ENCODE data around the gene OR1F1.

The OR1F1 gene

DNA sequence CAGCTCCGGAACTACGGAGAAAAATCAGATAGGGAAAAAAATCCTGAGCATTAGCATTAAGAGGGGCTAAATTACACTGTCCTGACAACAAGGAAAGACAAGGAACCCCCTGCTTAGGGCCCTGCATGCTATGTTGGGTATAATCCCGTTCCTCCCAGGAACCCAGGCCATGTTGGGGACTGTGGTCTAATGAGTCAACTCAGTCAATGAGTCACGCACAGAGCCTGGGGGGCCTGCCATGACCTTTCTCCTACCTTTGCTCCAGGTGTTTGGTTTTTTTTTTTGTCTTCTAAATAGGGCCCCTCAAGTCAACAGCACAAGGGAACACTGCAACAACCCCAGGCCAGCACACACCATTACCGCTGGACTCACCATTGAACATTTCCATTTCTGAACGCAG, 55.9 kb downstream of the OR1F1 start:
- no peak for ATAC-seq

GRCh38 chr16:3246002-3246401, 58.0 kb downstream of the OR1F1 start:
- TF ChIP-seq ZNF70 (CRISPR knock-in tag; IDR thresholded peaks at IDR 0.05) (no peak), ZFP3 (CRISPR knock-in tag; IDR thresholded peaks at IDR 0.05) (no peak), TOX (CRISPR knock-in tag; IDR thresholded peaks at IDR 0.05; ENCODE audit: borderline replicate concordance) (no peak), ESRRG (CRISPR knock-in tag; IDR thresholded peaks at IDR 0.05) (no peak), CSDC2 (CRISPR knock-in tag; IDR thresholded peaks at IDR 0.05) (no peak), ZNF565 (CRISPR knock-in tag; conservative IDR thresholded peaks at IDR 0.05; ENCODE audit: low read depth) (no peak), ZNF8 (CRISPR knock-in tag; IDR thresholded peaks at IDR 0.05) (no peak), ZFP30 (CRISPR knock-in tag; IDR thresholded peaks at IDR 0.05) (no peak), GLIS3 (CRISPR knock-in tag; IDR thresholded peaks at IDR 0.05) (no peak)
- TF ChIP-seq, protein P1, sequence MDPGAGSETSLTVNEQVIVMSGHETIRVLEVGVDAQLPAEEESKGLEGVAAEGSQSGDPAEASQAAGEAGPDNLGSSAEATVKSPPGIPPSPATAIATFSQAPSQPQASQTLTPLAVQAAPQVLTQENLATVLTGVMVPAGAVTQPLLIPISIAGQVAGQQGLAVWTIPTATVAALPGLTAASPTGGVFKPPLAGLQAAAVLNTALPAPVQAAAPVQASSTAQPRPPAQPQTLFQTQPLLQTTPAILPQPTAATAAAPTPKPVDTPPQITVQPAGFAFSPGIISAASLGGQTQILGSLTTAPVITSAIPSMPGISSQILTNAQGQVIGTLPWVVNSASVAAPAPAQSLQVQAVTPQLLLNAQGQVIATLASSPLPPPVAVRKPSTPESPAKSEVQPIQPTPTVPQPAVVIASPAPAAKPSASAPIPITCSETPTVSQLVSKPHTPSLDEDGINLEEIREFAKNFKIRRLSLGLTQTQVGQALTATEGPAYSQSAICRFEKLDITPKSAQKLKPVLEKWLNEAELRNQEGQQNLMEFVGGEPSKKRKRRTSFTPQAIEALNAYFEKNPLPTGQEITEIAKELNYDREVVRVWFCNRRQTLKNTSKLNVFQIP (CRISPR knock-in tag; IDR thresholded peaks at IDR 0.05; ENCODE audit: borderline replicate concordance, low read depth), result no peak

More for the DNA sequence above, 55.9 kb downstream of the OR1F1 start:
- TF ChIP-seq, protein P1 (CRISPR knock-in tag; IDR thresholded peaks at IDR 0.05; ENCODE audit: borderline replicate concordance, low read depth), result no peak
- TF ChIP-seq OSR1 (CRISPR knock-in tag; IDR thresholded peaks at IDR 0.05) (no peak), PATZ1 (CRISPR knock-in tag; IDR thresholded peaks at IDR 0.05; ENCODE audit: borderline replicate concordance) (no peak), PPARA (CRISPR knock-in tag; IDR thresholded peaks at IDR 0.05; ENCODE audit: borderline replicate concordance) (no peak), TOX (CRISPR knock-in tag; IDR thresholded peaks at IDR 0.05; ENCODE audit: borderline replicate concordance) (no peak), TSHZ2 (CRISPR knock-in tag; IDR thresholded peaks at IDR 0.05) (no peak), SNAI2 (CRISPR knock-in tag; IDR thresholded peaks at IDR 0.05) (no peak), GLIS3 (CRISPR knock-in tag; IDR thresholded peaks at IDR 0.05) (no peak), ARNTL (CRISPR knock-in tag; IDR thresholded peaks at IDR 0.05; ENCODE audit: borderline replicate concordance, low read depth) (no peak), TCF4 (CRISPR knock-in tag; IDR thresholded peaks at IDR 0.05; ENCODE audit: borderline replicate concordance) (no peak), ZFP30 (CRISPR knock-in tag; IDR thresholded peaks at IDR 0.05) (no peak), ZNF70 (CRISPR knock-in tag; IDR thresholded peaks at IDR 0.05) (no peak), RARB (CRISPR knock-in tag; IDR thresholded peaks at IDR 0.05) (no peak), ZFP3 (CRISPR knock-in tag; IDR thresholded peaks at IDR 0.05) (no peak), ZC3H10 (CRISPR knock-in tag; IDR thresholded peaks at IDR 0.05) (no peak), ESRRG (CRISPR knock-in tag; IDR thresholded peaks at IDR 0.05) (no peak)
- TF ChIP-seq, protein P2, sequence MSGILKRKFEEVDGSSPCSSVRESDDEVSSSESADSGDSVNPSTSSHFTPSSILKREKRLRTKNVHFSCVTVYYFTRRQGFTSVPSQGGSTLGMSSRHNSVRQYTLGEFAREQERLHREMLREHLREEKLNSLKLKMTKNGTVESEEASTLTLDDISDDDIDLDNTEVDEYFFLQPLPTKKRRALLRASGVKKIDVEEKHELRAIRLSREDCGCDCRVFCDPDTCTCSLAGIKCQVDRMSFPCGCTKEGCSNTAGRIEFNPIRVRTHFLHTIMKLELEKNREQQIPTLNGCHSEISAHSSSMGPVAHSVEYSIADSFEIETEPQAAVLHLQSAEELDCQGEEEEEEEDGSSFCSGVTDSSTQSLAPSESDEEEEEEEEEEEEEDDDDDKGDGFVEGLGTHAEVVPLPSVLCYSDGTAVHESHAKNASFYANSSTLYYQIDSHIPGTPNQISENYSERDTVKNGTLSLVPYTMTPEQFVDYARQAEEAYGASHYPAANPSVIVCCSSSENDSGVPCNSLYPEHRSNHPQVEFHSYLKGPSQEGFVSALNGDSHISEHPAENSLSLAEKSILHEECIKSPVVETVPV (CRISPR knock-in tag; IDR thresholded peaks at IDR 0.05), result no peak

GRCh38 chr16:3246876-3247275, 58.9 kb downstream of the OR1F1 start:
- TF ChIP-seq RARB (CRISPR knock-in tag; IDR thresholded peaks at IDR 0.05) (no peak), ISL1 (CRISPR knock-in tag; IDR thresholded peaks at IDR 0.05) (no peak), ZC3H10 (CRISPR knock-in tag; IDR thresholded peaks at IDR 0.05) (no peak), CSDC2 (CRISPR knock-in tag; IDR thresholded peaks at IDR 0.05) (no peak), ZFP3 (CRISPR knock-in tag; IDR thresholded peaks at IDR 0.05) (no peak), BACH2 (CRISPR knock-in tag; IDR thresholded peaks at IDR 0.05; ENCODE audit: borderline replicate concordance) (no peak), ZFP30 (CRISPR knock-in tag; IDR thresholded peaks at IDR 0.05) (no peak), GLIS3 (CRISPR knock-in tag; IDR thresholded peaks at IDR 0.05) (no peak), ARNTL (CRISPR knock-in tag; IDR thresholded peaks at IDR 0.05; ENCODE audit: borderline replicate concordance, low read depth) (no peak), ZNF8 (CRISPR knock-in tag; IDR thresholded peaks at IDR 0.05) (no peak), PPARA (CRISPR knock-in tag; IDR thresholded peaks at IDR 0.05; ENCODE audit: borderline replicate concordance) (no peak), ZNF70 (CRISPR knock-in tag; IDR thresholded peaks at IDR 0.05) (no peak)
- ATAC-seq, result no peak

More at GRCh38 chr16:3246002-3246401, 58.0 kb downstream of the OR1F1 start:
- no peak for ATAC-seq
